HCT116 (cell line): ENCODE data around the gene TJP1.

ENCODE experiments used
- CTCF ChIP-seq, 3 experiments: fragments of 200-600 bp in 1 of 3; sonication (generic) in 1 of 3; IDR thresholded peaks in 2 of 3; conservative IDR thresholded peaks in 1 of 3; 2 replicates each; pipeline ENCODE4 v1.5.1; 2012 to 2017; ENCODE audit warnings: low read depth in 2 of 3, low read length in 2 of 3, antibody characterized with exemption in 1 of 3, borderline replicate concordance in 1 of 3, control low read depth in 1 of 3, mild to moderate bottlenecking in 1 of 3, mixed read lengths in 1 of 3, mixed run types in 1 of 3, moderate library complexity in 1 of 3; ENCODE audit not compliant: insufficient read depth in 1 of 3
- EZH2 ChIP-seq: fragments of 200-600 bp; sonication (generic); IDR thresholded peaks from 2 replicates; pipeline ENCODE4 v1.6.1; 2017; ENCODE audit warnings: antibody characterized with exemption, mixed run types
- POLR2A ChIP-seq: IDR thresholded peaks from 2 replicates; pipeline ENCODE4 v1.7.0; 2011; ENCODE audit warnings: borderline replicate concordance; ENCODE audit not compliant: insufficient read depth, insufficient read length; ENCODE audit errors: extremely low read depth

GRCh38 chr15:29753506-29753905 is 68.8 kb downstream of the TJP1 start:
- TF ChIP-seq POLR2A (no peak), EZH2 (no peak), CTCF (IDR thresholded peaks at IDR 0.05 in 2 of 3, conservative IDR thresholded peaks at IDR 0.05 in 1 of 3; ENCODE audit: borderline replicate concordance in 1 of 3, insufficient read depth in 1 of 3, low read depth in 2 of 3, low read length in 2 of 3) (no peak)
